Mesothelial cell of epicardium (in vitro differentiated cells): ENCODE data around the gene XRCC5. TPM values are rescaled to one million over a fixed set of nuclear protein-coding genes. Genes with fewer than 3 reads are reported as not detected.

ENCODE experiments used
- DNase-seq, 2 experiments: peaks; one replicate each; pipeline ENCODE4 v3.0.0; 2021; ENCODE audit warnings: low spot score in 2 of 2; ENCODE audit not compliant: unreplicated experiment in 2 of 2
- H3K27ac Mint-ChIP-seq: 2 replicates; pipeline ENCODE4 v1.8.0; 2021; ENCODE audit warnings: mixed read lengths
- H3K27me3 Mint-ChIP-seq: 2 replicates; pipeline ENCODE4 v1.8.0; 2021; ENCODE audit warnings: low read depth, mixed read lengths
- H3K36me3 Mint-ChIP-seq: 2 replicates; pipeline ENCODE4 v1.8.0; 2021; ENCODE audit warnings: mixed read lengths
- H3K4me1 Mint-ChIP-seq: 2 replicates; pipeline ENCODE4 v1.8.0; 2021; ENCODE audit warnings: mixed read lengths
- H3K4me3 Mint-ChIP-seq: 2 replicates; pipeline ENCODE4 v1.8.0; 2021; ENCODE audit warnings: mild to moderate bottlenecking, moderate library complexity, mixed read lengths
- H3K9me3 Mint-ChIP-seq: 2 replicates; pipeline ENCODE4 v1.8.0; 2021; ENCODE audit warnings: mixed read lengths
- CTCF ChIP-seq: fragments of 200-600 bp; sonication (generic); IDR thresholded peaks from one replicate; pipeline ENCODE4 v1.5.0; 2021; ENCODE audit warnings: antibody characterized with exemption; ENCODE audit not compliant: unreplicated experiment
- total RNA-seq: library from RNA; stranded (reverse); gene quantifications from 3 replicates; pipeline ENCODE4 v1.2.1, GENCODE V29; 2021

XRCC5 gene
- total RNA-seq, 1 donor from 2014 or later = 294 TPM

GRCh38 chr2:216172493-216172892 is 63.3 kb downstream of the XRCC5 start:
- H3K27ac Mint-ChIP-seq = no peak overlapping the region
- H3K27me3 Mint-ChIP-seq = no peaks in the 10 kb centered on the region
- H3K36me3 Mint-ChIP-seq = peaks cover 53% of the 10 kb centered on the region
- no peak for TF ChIP-seq CTCF
- peaks cover 3% of the 10 kb centered on the region for H3K9me3 Mint-ChIP-seq
- no peak overlapping the region for H3K4me3 Mint-ChIP-seq
- no peak for DNase-seq
- H3K4me1 Mint-ChIP-seq = no peaks in the 10 kb centered on the region

GRCh38 chr2:216179015-216179414 is 69.9 kb downstream of the XRCC5 start:
- DNase-seq = no peak
- TF ChIP-seq CTCF = no peak
- Mint-ChIP-seq H3K27me3 (no peaks in the 10 kb centered on the region), H3K4me1 (peaks cover 6% of the 10 kb centered on the region), H3K27ac (no peak overlapping the region), H3K36me3 (peaks cover 51% of the 10 kb centered on the region), H3K4me3 (no peak overlapping the region), H3K9me3 (no peaks in the 10 kb centered on the region)

GRCh38 chr2:216181351-216181750 is 72.2 kb downstream of the XRCC5 start:
- TF ChIP-seq CTCF = no peak
- Mint-ChIP-seq H3K4me1 (peaks cover 12% of the 10 kb centered on the region), H3K36me3 (peaks cover 34% of the 10 kb centered on the region), H3K4me3 (no peak overlapping the region), H3K9me3 (no peaks in the 10 kb centered on the region), H3K27me3 (no peaks in the 10 kb centered on the region), H3K27ac (no peak overlapping the region)
- DNase-seq = no peak

- peaks cover 15% of the 10 kb centered on the region for H3K4me1 Mint-ChIP-seq
- DNase-seq = no peak
- H3K36me3 Mint-ChIP-seq = peaks cover 29% of the 10 kb centered on the region
- H3K4me3 Mint-ChIP-seq = no peak overlapping the region
- H3K9me3 Mint-ChIP-seq = no peaks in the 10 kb centered on the region
- no peak for TF ChIP-seq CTCF
- peak overlapping the region; percentile 35 for H3K27ac Mint-ChIP-seq
- H3K27me3 Mint-ChIP-seq = no peaks in the 10 kb centered on the region
These were observed 72.9 kb downstream of the XRCC5 start for GRCh38 chr2:216181953-216182461.

- H3K27me3 Mint-ChIP-seq = no peaks in the 10 kb centered on the region
- TF ChIP-seq CTCF = no peak
- peaks cover 31% of the 10 kb centered on the region for H3K36me3 Mint-ChIP-seq
- H3K4me1 Mint-ChIP-seq = peaks cover 22% of the 10 kb centered on the region
- H3K27ac Mint-ChIP-seq = no peak overlapping the region
- H3K9me3 Mint-ChIP-seq = no peaks in the 10 kb centered on the region
- H3K4me3 Mint-ChIP-seq = no peak overlapping the region
- DNase-seq = no peak
These were observed 74.3 kb downstream of the XRCC5 start for GRCh38 chr2:216183462-216183861.

- Mint-ChIP-seq H3K27ac (peak overlapping the region; percentile 47), H3K4me1 (peaks cover 19% of the 10 kb centered on the region), H3K4me3 (no peak overlapping the region), H3K27me3 (no peaks in the 10 kb centered on the region), H3K36me3 (peaks cover 24% of the 10 kb centered on the region), H3K9me3 (no peaks in the 10 kb centered on the region)
- TF ChIP-seq CTCF = no peak
- no peak for DNase-seq
These were observed 79.4 kb downstream of the XRCC5 start for GRCh38 chr2:216188559-216188850.
